IMR-90 (cell line): ENCODE measurements around the gene ALDH1A1.

Experiments used
- BHLHE40 ChIP-seq: fragments of 150-350 bp; IDR thresholded peaks from 2 replicates; pipeline ENCODE4 v1.6.1; 2016; ENCODE audit warnings: mild to moderate bottlenecking, low read depth, low read length
- CEBPB ChIP-seq: IDR thresholded peaks from 2 replicates; pipeline ENCODE4 v1.6.1; 2012; ENCODE audit warnings: low read depth, low read length, improper control_type of control experiment
- CHD1 ChIP-seq: IDR thresholded peaks from 2 replicates; pipeline ENCODE4 v1.6.1; 2012; ENCODE audit warnings: low read depth, low read length, improper control_type of control experiment
- FOS ChIP-seq: fragments of 150-350 bp; IDR thresholded peaks from 2 replicates; pipeline ENCODE4 v1.6.1; 2016; ENCODE audit warnings: low read depth, low read length
- MAZ ChIP-seq: IDR thresholded peaks from 2 replicates; pipeline ENCODE4 v1.6.1; 2012; ENCODE audit warnings: low read depth, mild to moderate bottlenecking, low read length, improper control_type of control experiment, moderate library complexity, borderline replicate concordance
- MXI1 ChIP-seq: IDR thresholded peaks from 2 replicates; pipeline ENCODE4 v1.6.1; 2012; ENCODE audit warnings: low read depth, mild to moderate bottlenecking, low read length, moderate library complexity, borderline replicate concordance
- POLR2A ChIP-seq: IDR thresholded peaks from 2 replicates; pipeline ENCODE4 v1.6.1; 2012; ENCODE audit warnings: mild to moderate bottlenecking, low read depth, low read length
- RAD21 ChIP-seq: IDR thresholded peaks from 2 replicates; pipeline ENCODE4 v1.6.1; 2012; ENCODE audit warnings: low read length, improper control_type of control experiment
- RFX5 ChIP-seq: IDR thresholded peaks from 2 replicates; pipeline ENCODE4 v1.8.0; 2012; ENCODE audit warnings: low read depth, mild to moderate bottlenecking, low read length, moderate library complexity
- TF ChIP-seq, protein P1 (sequence below): conservative IDR thresholded peaks from 2 replicates; pipeline ENCODE4 v1.5.1; 2012; ENCODE audit warnings: mild to moderate bottlenecking, low read depth, low read length, improper control_type of control experiment
- TF ChIP-seq, protein P2 (sequence below): fragments of 150-350 bp; IDR thresholded peaks from 2 replicates; pipeline ENCODE4 v1.6.1; 2016; ENCODE audit warnings: low read depth, mild to moderate bottlenecking, low read length, moderate library complexity, borderline replicate concordance

DNA sequence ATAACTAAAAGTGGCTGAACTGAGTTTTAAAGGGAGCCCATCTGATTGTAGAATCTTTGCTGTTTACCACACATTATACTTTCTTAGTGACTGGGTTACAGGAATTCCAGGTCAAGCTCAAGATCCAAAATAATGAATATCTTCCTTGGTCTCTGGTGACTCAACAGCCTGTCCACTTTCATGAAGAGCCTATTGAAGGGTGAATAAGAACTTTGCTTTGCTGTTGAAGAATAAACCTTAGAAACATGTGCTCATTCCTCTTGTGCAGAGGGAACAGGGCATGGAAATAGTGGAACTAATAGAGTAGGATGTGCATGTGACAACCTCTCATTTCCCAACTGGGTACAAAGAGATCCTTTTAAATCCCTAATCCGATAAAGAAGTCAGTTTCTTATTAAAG is 21.4 kb downstream of the ALDH1A1 start:
- TF ChIP-seq, protein P1, sequence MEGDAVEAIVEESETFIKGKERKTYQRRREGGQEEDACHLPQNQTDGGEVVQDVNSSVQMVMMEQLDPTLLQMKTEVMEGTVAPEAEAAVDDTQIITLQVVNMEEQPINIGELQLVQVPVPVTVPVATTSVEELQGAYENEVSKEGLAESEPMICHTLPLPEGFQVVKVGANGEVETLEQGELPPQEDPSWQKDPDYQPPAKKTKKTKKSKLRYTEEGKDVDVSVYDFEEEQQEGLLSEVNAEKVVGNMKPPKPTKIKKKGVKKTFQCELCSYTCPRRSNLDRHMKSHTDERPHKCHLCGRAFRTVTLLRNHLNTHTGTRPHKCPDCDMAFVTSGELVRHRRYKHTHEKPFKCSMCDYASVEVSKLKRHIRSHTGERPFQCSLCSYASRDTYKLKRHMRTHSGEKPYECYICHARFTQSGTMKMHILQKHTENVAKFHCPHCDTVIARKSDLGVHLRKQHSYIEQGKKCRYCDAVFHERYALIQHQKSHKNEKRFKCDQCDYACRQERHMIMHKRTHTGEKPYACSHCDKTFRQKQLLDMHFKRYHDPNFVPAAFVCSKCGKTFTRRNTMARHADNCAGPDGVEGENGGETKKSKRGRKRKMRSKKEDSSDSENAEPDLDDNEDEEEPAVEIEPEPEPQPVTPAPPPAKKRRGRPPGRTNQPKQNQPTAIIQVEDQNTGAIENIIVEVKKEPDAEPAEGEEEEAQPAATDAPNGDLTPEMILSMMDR = no peak
- no peak for TF ChIP-seq MXI1
- TF ChIP-seq POLR2A = no peak
- no peak for TF ChIP-seq RFX5
- TF ChIP-seq CHD1 = no peak
- TF ChIP-seq, protein P2, sequence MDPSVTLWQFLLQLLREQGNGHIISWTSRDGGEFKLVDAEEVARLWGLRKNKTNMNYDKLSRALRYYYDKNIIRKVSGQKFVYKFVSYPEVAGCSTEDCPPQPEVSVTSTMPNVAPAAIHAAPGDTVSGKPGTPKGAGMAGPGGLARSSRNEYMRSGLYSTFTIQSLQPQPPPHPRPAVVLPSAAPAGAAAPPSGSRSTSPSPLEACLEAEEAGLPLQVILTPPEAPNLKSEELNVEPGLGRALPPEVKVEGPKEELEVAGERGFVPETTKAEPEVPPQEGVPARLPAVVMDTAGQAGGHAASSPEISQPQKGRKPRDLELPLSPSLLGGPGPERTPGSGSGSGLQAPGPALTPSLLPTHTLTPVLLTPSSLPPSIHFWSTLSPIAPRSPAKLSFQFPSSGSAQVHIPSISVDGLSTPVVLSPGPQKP = no peak
- no peak for TF ChIP-seq RAD21
- no peak for TF ChIP-seq MAZ
- no peak for TF ChIP-seq CEBPB
- no peak for TF ChIP-seq FOS
- TF ChIP-seq BHLHE40 = no peak
